Measurements from ENCODE around the gene UQCC3.

Gene UQCC3

GRCh38 chr11:62677714-62678113 is 6.2 kb downstream of the UQCC3 start:
- Histone ChIP-seq H3K9me2 (replicated peaks; ENCODE audit: control insufficient read depth, low read length) (no peaks in the 10 kb centered on the region), H3K9me3 (ENCODE audit: control insufficient read depth, insufficient read depth, low read length) (no peaks in the 10 kb centered on the region), H4K20me1 (ENCODE audit: control insufficient read depth, insufficient read depth, low read depth, low read length) (no peaks in the 10 kb centered on the region), H3K27ac (ENCODE audit: low read depth, low read length) (no peak overlapping the region), H3K27me3 (ENCODE audit: control insufficient read depth, low read length) (no peaks in the 10 kb centered on the region), H3K36me3 (ENCODE audit: control insufficient read depth, low read length) (peaks cover 47% of the 10 kb centered on the region), H3F3A (ENCODE audit: control insufficient read depth, insufficient read depth) (peaks cover 20% of the 10 kb centered on the region), H3K4me3 (ENCODE audit: low read length) (peak overlapping the region; percentile 98), H3K79me2 (ENCODE audit: control insufficient read depth, low read length) (peaks cover 62% of the 10 kb centered on the region), H3K4me1 (ENCODE audit: control insufficient read depth, low read length) (peaks cover 51% of the 10 kb centered on the region), H3K4me2 (ENCODE audit: low read length) (peak overlapping the region; percentile 98)
- no peak for TF ChIP-seq EZH2phosphoT487 (IDR thresholded peaks at IDR 0.05; ENCODE audit: borderline replicate concordance, low read length)
- TF ChIP-seq CTCF (IDR thresholded peaks at IDR 0.05; ENCODE audit: low read depth, low read length, poor library complexity, severe bottlenecking), result no peak

GRCh38 chr11:62678433-62678769 is 6.9 kb downstream of the UQCC3 start:
- Histone ChIP-seq H3K4me2 (ENCODE audit: low read length) (peak overlapping the region; percentile 98), H3K4me1 (ENCODE audit: control insufficient read depth, low read length) (peaks cover 44% of the 10 kb centered on the region), H3K36me3 (ENCODE audit: control insufficient read depth, low read length) (peaks cover 40% of the 10 kb centered on the region), H4K20me1 (ENCODE audit: control insufficient read depth, insufficient read depth, low read depth, low read length) (no peaks in the 10 kb centered on the region), H3K79me2 (ENCODE audit: control insufficient read depth, low read length) (peaks cover 56% of the 10 kb centered on the region), H3K27ac (ENCODE audit: low read depth, low read length) (peak overlapping the region; percentile 59), H3K9me3 (ENCODE audit: control insufficient read depth, insufficient read depth, low read length) (no peaks in the 10 kb centered on the region), H3K4me3 (ENCODE audit: low read length) (peak overlapping the region; percentile 98), H3K27me3 (ENCODE audit: control insufficient read depth, low read length) (no peaks in the 10 kb centered on the region), H3K9me2 (replicated peaks; ENCODE audit: control insufficient read depth, low read length) (no peaks in the 10 kb centered on the region), H3F3A (ENCODE audit: control insufficient read depth, insufficient read depth) (peaks cover 17% of the 10 kb centered on the region)
- no peak for TF ChIP-seq CTCF (IDR thresholded peaks at IDR 0.05; ENCODE audit: low read depth, low read length, poor library complexity, severe bottlenecking)
- TF ChIP-seq EZH2phosphoT487 (IDR thresholded peaks at IDR 0.05; ENCODE audit: borderline replicate concordance, low read length), result no peak

- Histone ChIP-seq H3K27me3 (ENCODE audit: control insufficient read depth, low read length) (no peaks in the 10 kb centered on the region), H3K4me3 (ENCODE audit: low read length) (peak within 1 kb of the TSS; percentile 98), H3K9me2 (replicated peaks; ENCODE audit: control insufficient read depth, low read length) (no peaks in the 10 kb centered on the region), H3K36me3 (ENCODE audit: control insufficient read depth, low read length) (peaks cover 34% of the 10 kb centered on the region), H3K4me2 (ENCODE audit: low read length) (peak within 1 kb of the TSS; percentile 98), H3K4me1 (ENCODE audit: control insufficient read depth, low read length) (peaks cover 38% of the 10 kb centered on the region), H3K9me3 (ENCODE audit: control insufficient read depth, insufficient read depth, low read length) (no peaks in the 10 kb centered on the region), H3K27ac (ENCODE audit: low read depth, low read length) (peak within 1 kb of the TSS; percentile 59), H3F3A (ENCODE audit: control insufficient read depth, insufficient read depth) (peaks cover 17% of the 10 kb centered on the region), H3K79me2 (ENCODE audit: control insufficient read depth, low read length) (peaks cover 49% of the 10 kb centered on the region), H4K20me1 (ENCODE audit: control insufficient read depth, insufficient read depth, low read depth, low read length) (no peaks in the 10 kb centered on the region)
- TF ChIP-seq EZH2phosphoT487 (IDR thresholded peaks at IDR 0.05; ENCODE audit: borderline replicate concordance, low read length) (no peak), CTCF (IDR thresholded peaks at IDR 0.05; ENCODE audit: low read depth, low read length, poor library complexity, severe bottlenecking) (no peak)
These were observed 7.6 kb downstream of the UQCC3 start, which contains the start of gene UBXN1 for GRCh38 chr11:62678770-62679696. Gene UBXN1, minus strand, starts transcription at chr11:62679073. Its CDS starts 150 bp downstream, at chr11:62678923.
